ENCODE measurements around the gene TMEM250.

The TMEM250 gene

GRCh38 chr9:136147890-136148714 lies 29.4 kb upstream of the TMEM250 start:
- DNase-seq (ENCODE audit: low read depth, low spot score) = no peak

- DNase-seq (ENCODE audit: low read depth, low spot score) = no peak
These were observed 28.6 kb upstream of the TMEM250 start for GRCh38 chr9:136147038-136147889.

- DNase-seq (ENCODE audit: low read depth, low spot score) = no peak
These were observed 27.7 kb upstream of the TMEM250 start for GRCh38 chr9:136146126-136147037.

- no peak for DNase-seq (ENCODE audit: low read depth, low spot score)
These were observed 26.9 kb upstream of the TMEM250 start for GRCh38 chr9:136145580-136145979.

- DNase-seq (ENCODE audit: low read depth, low spot score) = no peak
These were observed 25.8 kb upstream of the TMEM250 start for GRCh38 chr9:136144450-136144849.

- DNase-seq (ENCODE audit: low read depth, low spot score) = no peak
These were observed 24.7 kb upstream of the TMEM250 start for GRCh38 chr9:136143215-136144001.

- no peak for DNase-seq (ENCODE audit: low read depth, low spot score)
These were observed 24.2 kb upstream of the TMEM250 start for GRCh38 chr9:136142859-136143214.

GRCh38 chr9:136142414-136142796 lies 23.7 kb upstream of the TMEM250 start:
- no peak for DNase-seq (ENCODE audit: low read depth, low spot score)

- no peak for DNase-seq (ENCODE audit: low read depth, low spot score)
These were observed 23.2 kb upstream of the TMEM250 start for GRCh38 chr9:136141682-136142413.

GRCh38 chr9:136140966-136141365 lies 22.3 kb upstream of the TMEM250 start:
- no peak for DNase-seq (ENCODE audit: low read depth, low spot score)

- DNase-seq (ENCODE audit: low read depth, low spot score) = no peak
These were observed 21.4 kb upstream of the TMEM250 start for GRCh38 chr9:136140046-136140445.

GRCh38 chr9:136138566-136138965 lies 19.9 kb upstream of the TMEM250 start:
- DNase-seq (ENCODE audit: low read depth, low spot score) = no peak

GRCh38 chr9:136137321-136138265 lies 18.9 kb upstream of the TMEM250 start:
- no peak for DNase-seq (ENCODE audit: low read depth, low spot score)

GRCh38 chr9:136136127-136136925 lies 17.7 kb upstream of the TMEM250 start:
- DNase-seq (ENCODE audit: low read depth, low spot score) = no peak

GRCh38 chr9:136135326-136136126 lies 16.9 kb upstream of the TMEM250 start:
- DNase-seq (ENCODE audit: low read depth, low spot score) = no peak

- no peak for DNase-seq (ENCODE audit: low read depth, low spot score)
These were observed 15.3 kb upstream of the TMEM250 start for GRCh38 chr9:136133959-136134484.
